Hepatocyte (in vitro differentiated cells): ENCODE data around the gene CCDC192.

Source experiments
- EZH2 ChIP-seq: fragments of 200-600 bp; sonication (generic); IDR thresholded peaks from 2 replicates; pipeline ENCODE4 v1.6.1; 2016; ENCODE audit warnings: antibody characterized with exemption, mild to moderate bottlenecking, borderline replicate concordance
- EZH2phosphoT487 ChIP-seq: fragments of 200-600 bp; sonication (generic); IDR thresholded peaks from one replicate; pipeline ENCODE4 v1.6.1; 2018; ENCODE audit warnings: antibody characterized with exemption, mild to moderate bottlenecking, low read depth, moderate library complexity; ENCODE audit not compliant: unreplicated experiment, severe bottlenecking
- TF ChIP-seq, protein P1 (sequence below): fragments of 200-600 bp; sonication (generic); IDR thresholded peaks from 2 replicates; pipeline ENCODE4 v1.5.1; 2016; ENCODE audit warnings: antibody characterized with exemption, mild to moderate bottlenecking; ENCODE audit not compliant: poor library complexity

DNA sequence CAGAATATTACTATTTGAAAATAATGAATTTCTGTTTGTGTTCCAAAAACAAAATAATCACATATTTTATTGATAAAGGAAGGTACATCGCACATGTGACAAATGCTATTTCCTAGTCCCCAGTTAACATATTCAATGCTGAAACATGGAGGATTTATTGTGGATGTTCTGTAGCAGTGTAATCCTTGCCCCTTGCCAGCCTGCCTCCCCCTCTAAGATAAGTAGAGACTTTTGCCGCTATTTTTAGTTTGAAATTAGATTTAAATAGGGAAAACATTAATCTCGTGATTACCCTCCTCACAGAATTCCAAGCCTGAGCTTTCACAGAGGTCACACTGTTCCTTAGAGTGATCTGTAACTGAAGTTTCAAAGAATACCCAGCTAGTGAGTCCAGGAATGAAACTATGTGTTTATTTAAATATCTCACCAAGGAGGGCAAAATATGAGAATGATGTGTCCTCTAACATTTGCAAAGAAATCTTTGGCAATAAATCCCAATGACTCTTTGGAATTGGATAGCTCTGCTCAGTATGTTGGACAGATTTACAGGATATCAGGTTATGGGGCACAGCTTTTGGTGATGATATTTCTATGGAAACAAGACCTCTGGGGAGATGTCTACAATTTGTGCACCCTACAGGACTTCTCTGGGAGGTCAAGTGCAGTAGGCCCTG is 37.0 kb upstream of the CCDC192 start:
- TF ChIP-seq, protein P1, sequence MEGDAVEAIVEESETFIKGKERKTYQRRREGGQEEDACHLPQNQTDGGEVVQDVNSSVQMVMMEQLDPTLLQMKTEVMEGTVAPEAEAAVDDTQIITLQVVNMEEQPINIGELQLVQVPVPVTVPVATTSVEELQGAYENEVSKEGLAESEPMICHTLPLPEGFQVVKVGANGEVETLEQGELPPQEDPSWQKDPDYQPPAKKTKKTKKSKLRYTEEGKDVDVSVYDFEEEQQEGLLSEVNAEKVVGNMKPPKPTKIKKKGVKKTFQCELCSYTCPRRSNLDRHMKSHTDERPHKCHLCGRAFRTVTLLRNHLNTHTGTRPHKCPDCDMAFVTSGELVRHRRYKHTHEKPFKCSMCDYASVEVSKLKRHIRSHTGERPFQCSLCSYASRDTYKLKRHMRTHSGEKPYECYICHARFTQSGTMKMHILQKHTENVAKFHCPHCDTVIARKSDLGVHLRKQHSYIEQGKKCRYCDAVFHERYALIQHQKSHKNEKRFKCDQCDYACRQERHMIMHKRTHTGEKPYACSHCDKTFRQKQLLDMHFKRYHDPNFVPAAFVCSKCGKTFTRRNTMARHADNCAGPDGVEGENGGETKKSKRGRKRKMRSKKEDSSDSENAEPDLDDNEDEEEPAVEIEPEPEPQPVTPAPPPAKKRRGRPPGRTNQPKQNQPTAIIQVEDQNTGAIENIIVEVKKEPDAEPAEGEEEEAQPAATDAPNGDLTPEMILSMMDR, result no peak
- TF ChIP-seq EZH2phosphoT487 (no peak), EZH2 (no peak)
